NCI-H1105 (cell line): ENCODE data around the gene CRTC1.
"Not testable (repeated sequence)": the region's sequence is repeated elsewhere in the genome, so short reads cannot be mapped to it uniquely, and the experiment has no call there.

Experiments
- DNase-seq: peaks from one replicate; lab custom pipeline; 2025; lab: John Stamatoyannopoulos, UW

Gene CRTC1

DNA sequence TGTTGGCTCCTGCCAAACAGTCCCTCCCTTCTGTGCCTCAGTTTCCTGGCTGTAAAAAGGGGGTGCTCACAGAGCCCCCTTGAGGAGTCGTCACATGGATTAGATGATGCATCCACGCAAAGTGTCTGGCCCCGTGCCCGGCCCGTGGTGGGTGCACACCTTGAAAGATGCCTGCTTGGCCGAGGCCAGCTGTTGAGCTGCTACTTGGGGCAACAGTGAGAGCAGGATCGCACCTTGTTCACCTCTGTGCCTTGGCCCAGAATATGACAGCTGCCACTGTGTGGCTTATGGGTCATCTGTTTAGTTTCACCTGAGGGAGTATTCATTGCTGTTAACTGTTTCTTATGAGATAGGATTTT, 17.7 kb downstream of the CRTC1 start:
- DNase-seq, result peak; percentile 34

GRCh38 chr19:18704054-18704453, 20.6 kb downstream of the CRTC1 start:
- no peak for DNase-seq

- no peak for DNase-seq
Measured at GRCh38 chr19:18704971-18705370, 21.5 kb downstream of the CRTC1 start.

DNA sequence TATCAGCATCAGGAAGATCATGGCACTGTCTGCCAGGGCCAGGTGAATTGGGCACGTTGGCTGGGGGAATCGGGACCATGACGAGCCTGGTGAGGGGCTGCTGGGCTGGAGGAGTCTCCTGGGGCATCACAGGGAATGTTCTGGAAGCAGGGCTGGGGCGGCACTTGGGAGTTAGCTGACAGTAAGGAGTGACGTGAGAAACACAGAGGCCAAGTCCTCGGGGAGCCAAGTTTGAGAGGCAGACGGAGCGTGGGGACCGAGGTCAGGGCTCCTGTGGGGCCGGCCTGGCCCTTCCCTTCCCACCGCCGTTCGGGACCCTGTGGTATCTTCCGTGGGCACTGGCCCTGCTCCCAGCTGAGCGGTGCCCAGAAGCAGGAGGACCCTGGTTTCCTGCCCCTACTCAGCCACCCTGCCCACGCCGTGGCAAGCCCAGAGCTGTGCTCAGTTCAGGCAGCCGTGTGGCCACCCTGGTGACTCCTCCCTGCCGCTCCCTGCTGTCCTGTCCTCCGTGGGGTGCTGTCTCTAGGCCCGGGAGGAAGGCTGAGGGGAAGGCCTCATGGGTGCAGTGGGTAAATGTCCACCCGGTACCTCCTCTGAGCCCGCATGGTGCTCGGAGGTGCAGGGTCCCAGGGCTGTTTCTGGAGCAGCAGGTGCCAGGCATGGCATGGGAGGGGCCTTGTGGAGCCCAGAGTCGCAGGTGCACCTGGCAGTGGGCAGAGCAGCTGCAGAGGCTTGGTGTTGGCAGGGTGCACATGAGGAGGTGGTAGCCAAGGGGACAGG, 25.2 kb downstream of the CRTC1 start:
- peak; percentile 87 for DNase-seq

DNA sequence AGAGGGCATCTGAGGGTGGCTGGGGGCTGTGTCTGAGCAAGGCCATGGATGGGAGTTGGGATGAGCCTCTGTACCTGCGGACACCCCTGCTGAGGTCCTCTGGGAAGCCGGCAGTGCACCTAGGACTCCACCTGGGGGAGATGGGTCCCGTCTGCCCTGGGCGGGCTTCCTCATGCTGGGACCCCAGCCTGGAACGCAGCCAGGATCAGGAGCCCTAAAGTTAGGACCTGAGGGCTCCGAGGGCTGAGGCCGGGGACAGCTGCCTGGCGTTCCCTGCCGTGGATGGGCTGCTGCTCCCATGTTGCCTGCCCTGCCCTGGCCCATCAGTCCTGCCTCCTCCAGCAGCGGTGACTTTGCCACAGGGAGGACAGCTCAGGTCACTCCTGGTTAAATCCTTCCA, 26.1 kb downstream of the CRTC1 start:
- no peak for DNase-seq

GRCh38 chr19:18710186-18710585, 26.7 kb downstream of the CRTC1 start:
- DNase-seq, result no peak

DNA sequence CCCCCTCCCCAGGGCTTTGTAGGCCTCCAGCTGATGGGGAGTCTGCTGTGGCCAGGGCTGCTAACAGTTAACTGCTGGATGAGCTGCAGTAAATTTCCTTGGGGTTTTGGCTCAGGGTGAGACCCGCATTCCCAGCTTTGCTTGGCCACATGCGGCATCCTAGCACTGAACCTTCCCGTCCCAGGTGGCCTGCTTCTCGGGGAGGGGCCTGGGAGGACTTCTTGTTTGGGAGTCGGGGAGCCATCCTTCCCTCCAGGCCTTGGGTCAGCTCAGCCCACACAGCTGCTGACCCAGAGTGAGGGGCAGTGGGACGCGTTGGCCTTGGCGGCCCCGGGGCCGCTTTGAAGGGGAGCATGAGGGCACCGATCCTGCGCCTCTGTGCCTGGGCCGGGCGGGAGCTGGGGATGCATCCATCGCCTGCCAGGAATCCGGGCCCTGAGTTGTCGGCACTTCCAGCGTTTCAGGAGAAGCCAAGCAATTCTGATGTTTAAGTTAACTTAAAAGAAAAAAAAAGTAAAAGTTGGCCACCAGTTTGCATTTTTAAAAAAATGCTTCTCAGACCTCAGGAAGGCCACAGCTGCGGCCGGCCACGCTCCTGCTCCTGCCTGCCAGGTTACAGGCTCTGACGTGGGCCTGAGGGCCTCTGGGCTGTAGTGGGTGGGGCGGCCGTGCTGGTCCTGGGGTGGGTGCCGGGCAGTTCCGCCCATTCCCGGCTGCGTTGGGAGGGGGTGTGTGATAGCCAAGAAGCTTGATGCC, 27.7 kb downstream of the CRTC1 start:
- DNase-seq, result no peak

- no peak for DNase-seq
Measured at GRCh38 chr19:18711893-18712292, 28.4 kb downstream of the CRTC1 start.

- no peak for DNase-seq
Measured at GRCh38 chr19:18712981-18713380, 29.5 kb downstream of the CRTC1 start.

DNA sequence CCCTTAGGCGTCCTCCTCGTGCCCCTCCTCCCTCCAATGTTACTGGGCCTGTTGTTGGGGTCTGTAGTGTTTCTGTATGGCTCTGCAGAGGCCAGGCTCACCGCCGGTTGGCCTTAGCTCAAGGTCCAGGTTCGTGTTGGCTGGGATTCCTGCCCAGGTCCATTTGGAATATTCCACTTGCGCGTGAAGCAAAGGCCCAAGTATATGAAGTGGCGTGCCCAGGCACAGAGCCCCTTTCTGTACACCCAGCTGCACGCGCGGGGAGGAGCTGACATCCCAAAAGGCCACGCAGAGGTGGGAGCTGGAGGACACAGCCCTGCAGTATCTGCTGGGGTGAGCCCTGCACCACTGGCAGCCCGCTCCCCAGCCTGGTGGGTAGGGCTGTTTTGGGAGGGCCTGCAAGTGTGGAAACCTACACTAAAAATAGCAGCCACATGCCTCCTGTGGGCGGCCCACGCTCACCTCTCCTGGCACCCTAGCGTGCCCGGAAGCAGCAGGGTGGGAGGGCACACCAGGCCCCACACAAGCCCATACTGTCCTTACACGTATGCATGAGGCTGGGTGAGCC, 30.2 kb downstream of the CRTC1 start:
- DNase-seq, result no peak

DNA sequence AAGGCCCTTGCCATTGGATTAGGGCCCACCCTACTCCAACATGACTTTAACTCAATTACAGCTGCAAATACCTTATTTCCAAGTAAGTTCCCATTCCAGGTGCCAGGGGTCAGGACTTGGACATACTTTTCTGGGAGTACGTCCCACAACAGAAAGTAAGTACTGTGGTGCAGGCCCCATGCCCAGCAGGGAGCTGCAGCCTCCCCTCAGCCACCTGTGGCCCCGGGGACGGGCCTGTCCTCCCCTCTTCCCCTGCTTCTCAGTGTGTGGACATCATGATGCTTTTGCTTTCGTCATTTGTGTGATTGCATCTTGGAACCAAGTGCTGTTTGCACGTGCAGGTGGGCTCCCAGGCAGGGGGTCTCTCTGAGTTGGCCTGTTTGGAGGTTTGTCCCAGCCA, 31.9 kb downstream of the CRTC1 start:
- no peak for DNase-seq

GRCh38 chr19:18716857-18717256, 33.4 kb downstream of the CRTC1 start:
- no peak for DNase-seq

DNA sequence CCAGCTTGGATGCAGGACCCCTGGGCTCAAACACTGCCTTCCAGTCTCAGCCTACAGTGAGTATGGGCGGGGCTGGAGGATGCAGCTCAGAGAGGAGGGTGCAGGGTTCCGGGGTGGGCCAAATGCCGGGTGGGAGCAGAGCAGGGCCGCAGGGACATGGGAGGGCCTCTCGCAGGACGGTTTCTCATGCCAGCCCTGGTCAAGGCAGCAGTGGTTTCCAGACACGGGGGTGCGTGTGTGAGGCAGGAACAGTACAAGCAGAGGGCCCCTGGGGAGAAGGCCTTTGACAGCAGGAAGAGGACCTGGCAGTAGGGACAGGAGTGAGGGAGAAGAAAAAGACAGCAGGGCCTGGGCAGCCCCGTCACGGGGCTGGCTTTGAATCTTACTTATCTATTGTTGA, 34.1 kb downstream of the CRTC1 start:
- DNase-seq, result no peak

- no peak for DNase-seq
Measured at GRCh38 chr19:18718015-18718526, 34.6 kb downstream of the CRTC1 start.

- no peak for DNase-seq
Measured at GRCh38 chr19:18718846-18719458, 35.5 kb downstream of the CRTC1 start.

GRCh38 chr19:18719541-18719940, 36.1 kb downstream of the CRTC1 start:
- no peak for DNase-seq

DNA sequence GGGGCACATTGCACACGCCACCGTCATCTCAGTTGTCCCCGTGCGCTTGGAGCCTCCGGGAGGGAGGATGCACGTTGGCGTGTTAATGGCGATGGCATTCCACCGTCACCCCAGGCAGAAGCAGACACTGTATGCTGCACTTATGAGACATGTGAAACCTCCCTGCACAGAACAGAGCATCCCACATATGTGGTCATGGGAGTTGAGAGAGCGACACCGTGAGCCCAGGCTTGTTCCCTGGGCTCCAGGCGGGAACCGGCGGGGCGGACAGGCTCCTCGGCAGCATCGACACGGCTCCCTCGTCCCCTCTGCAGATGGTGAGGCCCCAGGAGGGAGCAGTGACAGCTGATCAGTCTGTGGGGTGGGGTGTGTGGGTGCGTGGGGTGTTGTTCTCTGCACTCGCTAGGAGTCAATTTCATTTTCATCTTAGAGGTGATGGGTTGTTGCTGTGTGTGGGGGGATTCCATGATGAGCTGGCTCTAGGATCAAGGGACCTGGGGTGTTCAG, 40.4 kb downstream of the CRTC1 start:
- DNase-seq, result no peak

GRCh38 chr19:18725841-18726770, 42.6 kb downstream of the CRTC1 start:
- no peak for DNase-seq

DNA sequence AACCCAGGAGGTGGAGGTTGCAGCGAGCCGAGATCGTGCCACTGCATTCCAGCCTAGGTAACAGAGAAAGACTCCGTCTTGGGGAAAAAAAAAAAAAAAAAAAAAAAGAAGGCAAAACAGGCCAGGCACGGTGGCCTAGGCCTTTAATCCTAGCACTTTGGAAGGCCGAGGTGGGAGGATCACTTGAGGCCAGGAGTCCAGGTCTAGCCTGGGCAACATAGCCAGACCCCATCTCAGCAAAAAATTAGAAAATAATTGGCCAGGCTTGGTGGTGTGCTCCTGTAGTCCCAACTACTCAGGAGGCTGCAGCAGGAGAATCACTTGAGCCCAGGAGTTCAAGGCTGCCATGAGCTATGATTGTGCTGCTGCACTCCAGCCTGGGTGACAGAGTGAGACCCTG, 43.4 kb downstream of the CRTC1 start:
- no peak for DNase-seq

- DNase-seq, result not testable (repeated sequence)
Measured at GRCh38 chr19:18727602-18728001, 44.1 kb downstream of the CRTC1 start.

DNA sequence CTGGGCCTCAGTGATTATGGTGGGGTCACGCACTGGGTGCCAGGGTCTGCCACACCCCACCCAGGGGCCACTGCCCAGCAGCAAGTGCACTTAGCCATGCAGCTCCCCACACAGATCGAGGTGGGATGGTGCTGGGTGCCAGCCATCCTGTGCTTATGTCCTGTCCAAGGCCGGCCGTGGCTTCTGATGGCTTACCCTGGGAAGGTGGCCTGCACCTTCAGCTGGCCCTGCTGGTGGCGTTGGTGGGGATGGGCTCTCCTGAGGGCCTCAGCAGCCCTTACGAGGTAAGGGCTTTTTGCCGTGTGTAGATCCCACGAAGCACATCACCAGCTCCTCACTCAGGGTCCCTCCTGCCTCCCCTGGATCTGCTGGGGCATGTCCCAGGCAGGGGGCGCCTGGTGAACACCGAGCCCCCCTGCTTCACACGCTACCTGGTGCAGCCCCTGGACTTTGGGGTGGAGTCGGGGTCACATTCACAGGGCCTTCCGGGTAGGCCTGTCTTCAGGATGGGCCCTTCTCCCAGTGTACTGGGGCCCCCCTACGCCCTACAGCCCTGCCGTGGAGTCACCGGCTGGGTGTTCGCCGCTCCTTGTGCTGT, 46.6 kb downstream of the CRTC1 start:
- no peak for DNase-seq
